Left colon (tissue), 2 donors: ENCODE data around the gene PIP5K1B. TPM values are rescaled to one million over a fixed set of nuclear protein-coding genes. Genes with fewer than 3 reads are reported as not detected.
A peak's percentile ranks its signal among the peaks of the same experiment; 100 is the strongest.
"Not testable (repeated sequence)": the region's sequence is repeated elsewhere in the genome, so short reads cannot be mapped to it uniquely, and the experiment has no call there.

Experiments used
- ATAC-seq: fragments of 200-7000 bp; cut with Tn5 transposase; one replicate; pipeline ENCODE4 v1.9.1; 2020; ENCODE audit warnings: mild to moderate bottlenecking, moderate library complexity
- DNase-seq, 2 donors: peaks; one replicate each; pipeline ENCODE4 v3.0.0-alpha.2; 2020
- intact Hi-C, 2 donors: fragments of 100-400 bp; cut with DNase I in 1 of 2; cut with micrococcal nuclease in 1 of 2; formaldehyde crosslinking; loops; one replicate each; pipeline versions ENCODE4 v1.11.2 to v1.14.0; 2022; cut with DNase I, micrococcal nuclease
- long read RNA-seq: library from polyadenylated mRNA; unstranded; transcript quantifications from one replicate; pipeline ENCODE4 v2.0.0, GENCODE V29; 2021
- total RNA-seq, 2 donors: library from RNA; stranded (reverse); fragmentation: NEBNext Ultra II Directional; extraction: Animal tissue kit (Norgen Biotek cat#: 25700); gene quantifications; one replicate each; pipeline ENCODE4 v1.2.1, GENCODE V29; 2021
- donor health status: DM: no; HTN: no; CAD: no.
- donor health status: DM: yes; HTN: yes; CAD: no.

Gene PIP5K1B
- 10 to 100 TPM; 83.1 to 91.6 TPM for total RNA-seq
- long read RNA-seq, transcript PIP5K1B-201 (16 exons, 2,654 nt), result major isoform, 14 of 65 reads
- long read RNA-seq, partial matches to known transcripts, result 11 of 65 reads
- long read RNA-seq, other reads (novel, unspliced or antisense), result 37 of 65 reads

- DNase-seq, result peak; percentile 87 to 91
- ATAC-seq, result peak; percentile 82
- intact Hi-C loops, result loop anchor here in 1 of 2 donors (5.0 kb wide), 1 partner anchor 292 kb away; no protein-coding TSS in a partner anchor
These were observed at the start of gene PIP5K1B for GRCh38 chr9:68704814-68705530. Gene PIP5K1B (plus strand): TSS chr9:68705240. CDS start chr9:68822615, 117,375 bp downstream.

GRCh38 chr9:68664036-68664435, 41.0 kb upstream of the PIP5K1B start:
- intact Hi-C loops, result no loop called here
- DNase-seq (no peak), ATAC-seq (no peak)

GRCh38 chr9:68668127-68668526, 36.9 kb upstream of the PIP5K1B start:
- ATAC-seq (no peak), DNase-seq (no peak)

GRCh38 chr9:68669218-68669617, 35.8 kb upstream of the PIP5K1B start:
- DNase-seq, result no peak
- ATAC-seq, result no peak
- intact Hi-C loops, result no loop called here

More at GRCh38 chr9:68668127-68668526, 36.9 kb upstream of the PIP5K1B start:
- intact Hi-C loops, result no loop called here

GRCh38 chr9:68672215-68672614, 32.8 kb upstream of the PIP5K1B start:
- intact Hi-C loops, result no loop called here
- DNase-seq (no peak), ATAC-seq (no peak)

- DNase-seq (no peak), ATAC-seq (peak; percentile 29)
- intact Hi-C loops, result no loop called here
These were observed 32.4 kb upstream of the PIP5K1B start for GRCh38 chr9:68672625-68673024.

GRCh38 chr9:68678430-68678829, 26.6 kb upstream of the PIP5K1B start:
- intact Hi-C loops, result no loop called here
- no peak for ATAC-seq
- DNase-seq, result no peak

GRCh38 chr9:68683433-68683832, 21.6 kb upstream of the PIP5K1B start:
- ATAC-seq (no peak), DNase-seq (no peak)
- intact Hi-C loops, result no loop called here

GRCh38 chr9:68685213-68685612, 19.8 kb upstream of the PIP5K1B start:
- no peak for DNase-seq
- ATAC-seq, result peak; percentile 55
- intact Hi-C loops, result no loop called here

- DNase-seq, result peak; percentile 43 to 67
- ATAC-seq, result peak; percentile 94
- intact Hi-C loops, result no loop called here
These were observed 19.3 kb upstream of the PIP5K1B start for GRCh38 chr9:68685770-68686169.

GRCh38 chr9:68690088-68690487, 15.0 kb upstream of the PIP5K1B start:
- DNase-seq, result no peak
- peak; percentile 51 for ATAC-seq
- intact Hi-C loops, result no loop called here

- DNase-seq (no peak), ATAC-seq (no peak)
- intact Hi-C loops, result no loop called here
These were observed 12.5 kb upstream of the PIP5K1B start for GRCh38 chr9:68692519-68692918.

GRCh38 chr9:68694125-68694524, 10.9 kb upstream of the PIP5K1B start:
- DNase-seq, result no peak
- no peak for ATAC-seq
- intact Hi-C loops, result no loop called here

GRCh38 chr9:68697851-68698250, 7.2 kb upstream of the PIP5K1B start:
- intact Hi-C loops, result no loop called here
- no peak for ATAC-seq
- DNase-seq, result no peak

GRCh38 chr9:68698943-68699509, 6.0 kb upstream of the PIP5K1B start:
- DNase-seq, result no peak
- no peak for ATAC-seq
- intact Hi-C loops, result no loop called here

GRCh38 chr9:68699625-68700024, 5.4 kb upstream of the PIP5K1B start:
- intact Hi-C loops, result loop anchor here in 1 of 2 donors (5.0 kb wide), 1 partner anchor 298 kb away; no protein-coding TSS in a partner anchor
- not testable (repeated sequence) for DNase-seq, ATAC-seq

- DNase-seq, result no peak
- intact Hi-C loops, result loop anchor here in 1 of 2 donors (5.0 kb wide), 1 partner anchor 295 kb away; no protein-coding TSS in a partner anchor
- no peak for ATAC-seq
These were observed 2.5 kb upstream of the PIP5K1B start for GRCh38 chr9:68702493-68702892.

GRCh38 chr9:68703672-68704071, 1.4 kb upstream of the PIP5K1B start:
- intact Hi-C loops, result loop anchor here in 1 of 2 donors (5.0 kb wide), 1 partner anchor 294 kb away; no protein-coding TSS in a partner anchor
- DNase-seq (no peak), ATAC-seq (no peak)

GRCh38 chr9:68704498-68704813, 584 bp upstream of the PIP5K1B start:
- intact Hi-C loops, result loop anchor here in 1 of 2 donors (5.0 kb wide), 1 partner anchor 293 kb away; no protein-coding TSS in a partner anchor
- ATAC-seq (no peak), DNase-seq (peak in 1 of 2 donors; percentile 66)
